H54 (cell line): ENCODE results near the gene MCF2L.

ENCODE experiments used
- DNase-seq: peaks from one replicate; pipeline ENCODE4 v3.0.0; 2011; ENCODE audit warnings: low spot score, mixed read lengths; ENCODE audit not compliant: insufficient read length
- FAIRE-seq: peaks from 3 replicates; lab custom pipeline; 2011; peaks lifted over from hg19 to GRCh38; lab: Jason Lieb, UNC
- POLR2A ChIP-seq: IDR thresholded peaks from 2 replicates; pipeline ENCODE4 v1.6.1; 2011; ENCODE audit warnings: low read depth, mild to moderate bottlenecking, low read length

MCF2L gene

DNA sequence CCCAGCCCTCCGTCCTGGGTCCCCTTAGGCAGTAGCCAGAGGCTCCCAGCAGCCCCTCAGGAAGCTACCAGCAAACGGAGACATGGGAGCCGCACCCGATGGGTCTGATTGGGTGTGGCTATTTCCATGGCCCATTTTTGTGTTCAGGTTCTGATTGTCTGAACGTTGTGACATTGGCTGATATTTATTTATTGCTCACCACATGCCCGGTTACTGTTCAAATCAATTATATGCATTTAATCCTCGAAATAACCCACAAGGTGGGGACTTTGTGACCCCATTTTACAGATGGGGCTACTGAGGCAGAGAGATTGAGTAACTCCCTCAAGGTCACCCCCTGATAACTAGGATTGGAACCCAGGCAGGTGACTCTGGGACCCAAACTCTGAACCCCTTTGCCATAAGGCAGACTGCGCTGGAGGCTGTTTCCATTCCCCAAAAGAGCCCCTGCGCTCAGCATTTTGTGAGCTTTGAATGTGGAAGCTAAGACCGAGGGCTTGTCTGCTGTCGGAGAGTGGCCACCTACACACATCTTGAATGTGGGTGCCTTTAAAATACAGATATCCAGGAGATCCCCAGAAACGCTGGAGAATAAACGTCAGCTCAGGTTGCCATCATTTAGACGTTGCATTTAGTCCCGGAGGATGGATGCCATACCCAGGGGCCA, 13.6 kb upstream of the MCF2L start:
- DNase-seq (no peak), FAIRE-seq (no peak)
- TF ChIP-seq POLR2A, result no peak

DNA sequence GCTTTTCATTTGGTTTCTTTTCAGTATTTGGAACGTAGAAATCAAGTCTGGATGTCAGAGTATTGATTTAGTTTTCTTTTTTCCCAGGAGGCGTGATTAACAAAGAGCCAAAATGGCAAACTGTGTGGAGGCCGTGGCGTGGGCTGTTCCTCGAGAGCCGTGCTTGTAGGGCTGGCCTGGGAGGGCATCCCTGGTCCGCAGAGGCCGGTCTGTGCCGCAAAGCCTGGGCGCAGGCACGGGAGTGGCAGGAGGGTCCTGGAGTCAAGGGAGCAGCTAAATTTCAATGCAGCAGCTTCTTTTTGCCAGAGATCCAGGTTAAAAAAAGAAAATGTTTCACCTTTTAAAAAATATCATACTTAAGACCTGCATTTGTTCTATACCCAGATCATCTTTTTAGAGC, 13.1 kb upstream of the MCF2L start:
- TF ChIP-seq POLR2A, result no peak
- no peak for DNase-seq
- FAIRE-seq, result no peak

DNA sequence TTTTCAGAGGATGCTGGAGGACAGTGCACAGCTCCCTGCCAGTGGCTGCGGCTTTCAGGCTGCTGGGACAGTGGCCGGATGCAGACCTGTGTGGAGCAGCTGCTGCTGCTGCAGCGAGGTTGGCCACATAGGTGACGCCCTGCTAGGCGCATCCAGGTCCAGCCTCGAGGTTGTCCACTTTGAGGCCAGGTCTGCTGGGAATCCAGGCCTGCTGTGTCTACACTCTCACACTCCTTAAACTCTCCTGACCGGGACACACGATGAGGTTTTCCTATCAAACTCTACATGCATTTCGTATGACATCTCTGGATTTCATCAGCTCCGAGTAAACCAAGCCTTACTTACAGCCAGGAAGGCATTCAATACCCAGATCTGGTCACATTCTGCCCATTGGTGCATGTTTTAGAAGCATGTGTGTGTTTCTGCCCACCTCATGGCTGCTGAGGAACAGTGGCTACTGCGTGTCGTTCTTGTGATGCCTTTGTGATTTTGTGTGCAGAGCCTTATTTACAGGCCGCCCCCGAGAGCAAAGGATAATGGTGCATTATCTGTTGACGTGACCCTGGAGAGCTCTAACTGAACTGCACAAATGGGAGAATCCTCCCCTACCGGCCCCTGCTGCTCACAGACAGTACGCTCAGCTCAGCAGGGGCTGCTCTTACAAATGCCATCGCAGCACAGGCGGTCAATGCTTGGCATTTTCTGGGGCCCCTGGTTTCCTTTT, 12.3 kb upstream of the MCF2L start:
- FAIRE-seq (no peak), DNase-seq (no peak)
- no peak for TF ChIP-seq POLR2A

DNA sequence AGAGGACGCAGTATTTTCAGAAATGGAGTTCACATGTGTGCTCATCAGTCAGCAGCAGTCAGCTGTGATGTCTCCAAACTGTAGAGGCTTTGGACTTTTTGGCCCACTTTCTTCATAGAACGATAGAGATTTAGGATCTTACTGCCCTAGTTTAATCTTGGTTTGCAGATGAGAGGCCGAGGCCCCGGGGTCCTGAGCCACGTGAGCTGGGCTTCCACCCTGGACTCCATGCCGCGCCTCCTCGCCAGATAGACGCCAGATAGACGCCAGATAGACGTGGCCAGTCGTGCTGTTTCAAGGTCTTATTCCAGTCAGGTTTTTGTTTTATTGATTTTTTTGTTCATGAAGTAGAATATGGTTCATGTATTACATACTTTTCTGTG, 11.7 kb upstream of the MCF2L start:
- DNase-seq (no peak), FAIRE-seq (no peak)
- no peak for TF ChIP-seq POLR2A

DNA sequence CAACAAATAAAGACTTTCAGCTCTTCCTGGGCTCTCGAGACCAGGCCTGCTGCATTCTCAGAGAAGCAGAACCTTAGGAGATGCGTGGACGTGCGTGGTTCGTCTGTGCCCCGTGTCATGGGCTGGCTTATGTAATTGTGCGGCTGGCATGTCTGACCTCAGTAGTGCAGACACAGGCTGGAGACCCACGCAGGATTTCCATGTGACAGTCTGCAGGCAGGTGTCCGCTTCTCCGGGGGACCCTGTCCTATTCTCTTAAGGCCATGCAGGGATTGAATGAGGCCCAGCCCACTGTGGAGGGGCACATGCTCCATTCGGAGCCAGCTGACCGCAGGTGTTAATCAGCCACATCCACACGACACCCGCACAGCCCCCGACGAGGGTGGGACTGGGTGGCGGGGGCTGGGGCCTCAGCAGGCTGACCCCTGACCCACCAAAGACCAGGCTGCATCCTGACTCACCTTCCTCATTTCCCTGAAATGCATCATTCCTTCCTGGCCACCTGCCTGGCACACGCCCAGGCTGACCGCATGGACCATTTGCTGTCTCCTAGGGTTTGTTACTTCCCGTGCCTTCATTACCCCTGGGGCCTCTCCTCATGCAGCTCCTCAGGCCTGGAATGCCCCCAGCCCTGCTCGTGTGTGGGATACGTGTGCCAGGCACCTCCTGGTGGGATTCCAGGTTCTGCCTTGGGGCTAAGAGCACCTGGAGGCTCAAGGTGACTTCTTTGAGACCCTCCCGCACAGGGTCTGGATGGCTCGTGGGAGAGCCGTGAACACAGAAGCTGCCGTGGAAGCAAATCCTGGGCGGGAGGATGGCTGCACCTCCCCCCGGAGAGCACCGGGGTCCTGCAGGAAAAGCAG, 10.7 kb upstream of the MCF2L start:
- FAIRE-seq (no peak), DNase-seq (no peak)
- TF ChIP-seq POLR2A, result no peak

DNA sequence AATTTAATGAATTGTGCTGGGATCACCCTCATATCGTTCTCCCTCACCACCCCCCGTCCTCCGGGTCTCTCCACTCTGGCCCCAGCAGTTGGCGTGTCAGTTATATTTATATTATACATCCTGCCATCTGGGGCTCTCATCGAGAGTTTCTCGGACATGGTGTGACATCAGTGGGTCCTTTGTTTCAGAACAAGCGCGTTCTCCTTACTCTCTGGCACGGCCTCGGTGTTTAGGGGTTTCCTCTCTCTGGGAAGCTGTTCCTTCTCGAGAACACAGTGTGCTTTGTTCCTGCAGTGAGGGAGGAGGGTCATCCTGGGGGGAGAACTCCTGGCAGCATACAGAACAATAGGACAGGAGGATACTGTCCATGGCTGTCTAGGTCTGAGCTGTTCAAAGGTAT, 9.8 kb upstream of the MCF2L start:
- TF ChIP-seq POLR2A, result no peak
- FAIRE-seq (no peak), DNase-seq (no peak)

DNA sequence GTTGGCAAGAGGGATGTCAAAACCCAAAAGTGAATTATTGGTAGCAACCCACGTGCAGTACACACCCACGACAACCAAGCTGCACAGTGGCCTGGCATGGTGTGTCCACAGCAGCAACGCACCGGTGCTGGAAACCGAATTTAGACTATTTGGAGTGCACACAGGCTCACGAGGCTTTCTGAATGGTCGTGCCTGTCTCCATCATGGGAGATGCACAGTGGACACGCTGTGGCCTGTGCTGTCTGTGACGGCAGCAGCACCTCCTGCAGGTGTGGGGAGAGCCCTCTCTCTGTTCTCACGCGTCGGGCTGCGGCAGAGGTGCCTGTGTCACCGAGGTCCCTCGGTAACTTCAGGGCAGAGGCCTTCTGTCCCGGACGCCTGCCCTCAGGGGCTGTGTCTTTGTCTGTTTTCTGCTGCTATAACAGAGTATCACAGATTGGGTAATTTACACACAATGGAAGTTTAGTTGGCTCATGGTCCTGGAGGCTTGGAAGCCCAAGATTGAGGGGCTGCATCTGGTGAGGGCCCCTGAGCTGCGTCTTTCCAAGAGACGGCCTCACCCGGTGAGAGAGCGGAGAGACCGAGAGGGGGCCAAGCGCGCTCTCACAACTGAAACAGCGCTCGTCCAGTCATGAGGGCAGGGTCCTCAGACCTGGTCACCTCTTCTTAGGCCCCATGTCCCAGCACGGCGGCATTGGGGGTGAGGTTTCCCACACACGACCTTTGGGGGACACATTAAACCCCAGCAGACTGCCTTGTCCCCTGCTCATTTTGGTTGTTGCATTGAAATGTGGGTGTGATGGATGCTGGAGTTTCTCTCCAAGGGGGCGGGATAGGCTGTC, 9.1 kb upstream of the MCF2L start:
- FAIRE-seq (no peak), DNase-seq (no peak)
- TF ChIP-seq POLR2A, result no peak

DNA sequence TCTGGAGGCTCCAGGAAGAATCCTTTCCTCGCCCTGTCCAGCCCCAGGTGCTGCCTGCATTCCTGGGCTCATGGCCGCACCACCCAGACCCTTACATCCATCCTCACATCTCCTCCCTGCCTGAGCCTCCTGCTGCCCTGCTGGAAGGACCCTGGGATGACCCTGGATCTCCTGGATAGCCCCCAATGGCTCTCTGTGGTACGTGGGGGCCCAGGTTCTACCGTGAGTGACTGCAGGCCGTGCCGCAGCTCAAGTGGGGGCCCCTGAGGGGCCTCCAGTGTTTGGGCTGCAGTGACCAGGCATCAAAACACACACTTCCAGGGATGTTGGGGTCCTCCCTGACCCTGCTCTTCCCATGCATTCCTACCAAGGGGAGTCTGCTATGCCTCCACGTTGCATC, 8.3 kb upstream of the MCF2L start:
- DNase-seq (no peak), FAIRE-seq (no peak)
- TF ChIP-seq POLR2A, result no peak

DNA sequence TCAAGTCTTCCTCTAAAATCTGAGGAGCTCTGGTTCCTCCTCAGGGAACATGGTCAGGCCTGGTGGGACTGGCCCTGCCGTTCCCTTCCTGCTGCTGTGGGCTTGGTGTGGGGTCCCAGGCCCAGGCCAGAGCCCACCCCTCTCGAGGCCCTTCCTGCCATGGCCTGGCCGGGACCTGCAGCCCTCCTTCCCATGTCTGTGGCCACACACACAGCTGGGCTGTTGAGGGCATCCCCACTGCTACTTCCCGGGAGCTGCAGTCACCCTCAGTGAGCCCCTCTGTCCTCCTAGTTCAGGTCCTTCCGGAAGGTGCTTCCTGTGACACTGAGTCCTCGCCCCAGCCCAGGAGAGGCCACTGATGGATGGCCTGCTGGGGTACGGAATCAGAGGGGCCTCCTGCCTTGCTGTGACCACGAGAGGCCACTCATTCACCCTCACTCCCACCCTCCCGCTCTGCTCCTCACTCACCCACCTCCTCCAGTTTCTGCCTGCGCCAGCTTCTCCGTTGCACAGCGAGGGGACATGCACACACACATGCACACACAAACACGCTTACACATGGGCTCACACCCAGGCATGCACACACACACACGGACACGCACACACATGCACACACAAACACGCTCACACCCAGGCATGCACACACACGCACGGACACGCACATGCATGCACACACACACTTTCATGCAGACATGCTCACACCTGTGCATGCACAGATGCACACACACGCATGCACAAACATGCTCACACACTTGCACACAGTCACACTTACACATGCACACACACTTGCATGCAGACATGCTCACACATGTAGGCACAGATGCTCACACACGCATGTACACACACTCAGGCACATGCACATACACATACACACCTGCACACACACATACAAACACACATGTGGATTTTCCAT, 7.3 kb upstream of the MCF2L start:
- no peak for TF ChIP-seq POLR2A
- DNase-seq (no peak), FAIRE-seq (no peak)

DNA sequence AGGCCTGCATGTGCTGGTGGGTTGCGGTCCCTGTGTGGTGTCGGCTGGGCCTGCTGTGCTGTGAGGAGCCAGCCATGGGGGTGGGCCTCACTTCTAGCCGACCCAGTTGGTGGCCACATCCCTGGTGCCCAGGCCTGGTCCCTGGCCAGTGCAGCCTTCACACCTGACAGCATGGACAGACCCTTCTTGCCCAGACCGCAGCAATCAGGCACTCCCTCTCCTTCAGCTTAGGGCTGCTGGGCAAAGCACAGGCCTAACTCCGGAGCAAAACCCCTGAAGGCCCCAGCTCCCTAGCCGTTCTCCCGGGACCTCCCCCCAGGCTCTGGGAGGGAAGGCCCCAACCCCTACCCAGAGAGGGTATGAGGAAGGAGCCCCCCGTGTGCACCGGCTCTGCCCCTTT, 6.6 kb upstream of the MCF2L start:
- TF ChIP-seq POLR2A, result no peak
- FAIRE-seq (no peak), DNase-seq (no peak)

DNA sequence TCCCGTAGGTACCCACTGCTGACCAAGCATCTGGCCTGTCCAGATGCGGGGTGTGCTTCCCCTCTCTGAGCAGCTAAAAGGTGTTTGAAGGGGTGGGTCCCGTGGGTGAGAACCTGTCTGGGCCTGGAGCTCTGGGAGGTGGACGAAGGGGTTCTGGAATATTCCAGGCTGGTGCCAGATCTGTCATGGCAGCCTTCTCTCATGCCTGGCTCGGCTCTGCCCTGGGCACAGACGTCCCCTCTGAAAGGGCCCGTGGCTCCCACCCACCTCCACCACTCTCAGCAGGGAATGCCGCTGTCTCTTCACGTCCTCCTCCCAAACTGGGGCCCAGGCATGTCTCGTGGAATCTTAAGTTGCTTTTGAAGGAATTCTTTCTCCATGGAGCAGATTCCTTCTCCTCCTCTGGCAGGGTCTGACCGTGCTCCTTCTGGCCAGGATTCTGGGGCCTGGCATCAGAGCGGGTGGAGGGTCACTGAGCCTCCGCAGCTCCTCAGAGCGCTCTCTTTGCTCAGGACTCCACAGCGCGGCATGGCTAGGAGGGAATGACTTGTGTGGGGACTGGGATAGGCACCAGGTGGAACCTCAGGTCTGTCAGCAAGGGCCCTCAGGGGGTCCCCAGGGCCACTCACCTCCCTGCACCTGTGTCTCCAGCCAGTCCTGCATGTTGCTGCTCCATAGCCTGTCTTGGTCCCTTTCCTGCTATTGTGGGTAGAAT, 5.9 kb upstream of the MCF2L start:
- no peak for TF ChIP-seq POLR2A
- FAIRE-seq (no peak), DNase-seq (no peak)

DNA sequence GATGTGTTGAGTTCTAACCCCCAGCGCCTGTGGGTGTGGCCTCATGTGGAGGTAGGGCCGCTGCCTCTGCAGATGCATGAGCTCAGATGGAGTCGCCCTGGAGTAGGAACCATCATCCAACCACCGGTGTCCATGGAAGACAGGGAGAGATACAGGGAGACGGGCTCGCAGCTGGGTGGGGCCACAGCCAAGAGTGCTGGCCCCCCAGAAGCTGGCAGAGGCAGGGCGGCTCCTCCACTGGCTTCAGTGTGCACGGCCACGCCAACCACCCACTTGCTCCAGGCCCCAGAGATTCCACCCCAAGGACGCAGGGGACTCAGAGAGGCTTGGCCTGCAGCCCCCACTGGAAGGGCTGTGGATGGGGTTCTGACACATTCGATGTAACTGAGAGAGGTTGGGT, 5.4 kb upstream of the MCF2L start:
- no peak for DNase-seq
- no peak for TF ChIP-seq POLR2A
- FAIRE-seq, result no peak
